IMR-90 (cell line): Measurements from ENCODE around the gene CAMK2G.

Experiments used
- CEBPB ChIP-seq: IDR thresholded peaks from 2 replicates; pipeline ENCODE4 v1.6.1; 2012; ENCODE audit warnings: low read depth, low read length, improper control_type of control experiment
- CTCF ChIP-seq: conservative IDR thresholded peaks from 2 replicates; pipeline ENCODE4 v1.5.1; 2012; ENCODE audit warnings: mild to moderate bottlenecking, low read depth, low read length, improper control_type of control experiment
- POLR2A ChIP-seq: IDR thresholded peaks from 2 replicates; pipeline ENCODE4 v1.6.1; 2012; ENCODE audit warnings: mild to moderate bottlenecking, low read depth, low read length
- RAD21 ChIP-seq: IDR thresholded peaks from 2 replicates; pipeline ENCODE4 v1.6.1; 2012; ENCODE audit warnings: low read length, improper control_type of control experiment
- RFX5 ChIP-seq: IDR thresholded peaks from 2 replicates; pipeline ENCODE4 v1.8.0; 2012; ENCODE audit warnings: low read depth, mild to moderate bottlenecking, low read length, moderate library complexity
- USF2 ChIP-seq: fragments of 150-350 bp; IDR thresholded peaks from 2 replicates; pipeline ENCODE4 v1.6.1; 2017; ENCODE audit warnings: mild to moderate bottlenecking, antibody characterized with exemption, low read length, low read depth

GRCh38 chr10:73850863-73851461 is 23.4 kb downstream of the CAMK2G start:
- TF ChIP-seq USF2: no peak
- no peak for TF ChIP-seq RFX5
- TF ChIP-seq POLR2A: no peak
- TF ChIP-seq CTCF: no peak
- TF ChIP-seq CEBPB: no peak
- no peak for TF ChIP-seq RAD21
